Measurements from ENCODE around the gene RHO. TPM values are rescaled to one million over a fixed set of nuclear protein-coding genes. Genes with fewer than 3 reads are reported as not detected.
"Not testable (repeated sequence)": the region's sequence is repeated elsewhere in the genome, so short reads cannot be mapped to it uniquely, and the experiment has no call there.

The RHO gene
- total RNA-seq, 1 donor from 2014 or later = not detected

- DNase-seq (ENCODE audit: low spot score) = not testable (repeated sequence)
Measured at GRCh38 chr3:129499604-129500333, 28.7 kb upstream of the RHO start.

DNA sequence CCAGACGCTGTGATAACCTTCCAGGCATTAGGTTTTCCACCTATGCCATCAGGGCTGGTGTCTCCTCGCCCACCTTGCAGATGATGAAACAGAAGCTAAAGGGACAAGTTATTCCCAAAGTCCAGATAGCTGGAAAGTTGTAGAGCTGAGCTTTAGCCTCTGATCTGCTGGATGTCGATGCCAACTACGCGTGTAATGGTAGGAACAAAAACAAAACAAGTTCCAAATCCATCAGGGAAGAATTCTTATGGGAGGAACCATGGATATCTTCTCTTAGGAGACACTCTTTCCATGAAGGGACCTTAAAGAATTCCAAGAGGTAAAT lies 28.1 kb upstream of the RHO start:
- DNase-seq (ENCODE audit: low spot score) = no peak

GRCh38 chr3:129501630-129502029 lies 26.8 kb upstream of the RHO start:
- no peak for DNase-seq (ENCODE audit: low spot score)

- DNase-seq (ENCODE audit: low spot score) = no peak
Measured at GRCh38 chr3:129502641-129503408, 25.6 kb upstream of the RHO start.

GRCh38 chr3:129503471-129504291 lies 24.8 kb upstream of the RHO start:
- DNase-seq (ENCODE audit: low spot score) = no peak

DNA sequence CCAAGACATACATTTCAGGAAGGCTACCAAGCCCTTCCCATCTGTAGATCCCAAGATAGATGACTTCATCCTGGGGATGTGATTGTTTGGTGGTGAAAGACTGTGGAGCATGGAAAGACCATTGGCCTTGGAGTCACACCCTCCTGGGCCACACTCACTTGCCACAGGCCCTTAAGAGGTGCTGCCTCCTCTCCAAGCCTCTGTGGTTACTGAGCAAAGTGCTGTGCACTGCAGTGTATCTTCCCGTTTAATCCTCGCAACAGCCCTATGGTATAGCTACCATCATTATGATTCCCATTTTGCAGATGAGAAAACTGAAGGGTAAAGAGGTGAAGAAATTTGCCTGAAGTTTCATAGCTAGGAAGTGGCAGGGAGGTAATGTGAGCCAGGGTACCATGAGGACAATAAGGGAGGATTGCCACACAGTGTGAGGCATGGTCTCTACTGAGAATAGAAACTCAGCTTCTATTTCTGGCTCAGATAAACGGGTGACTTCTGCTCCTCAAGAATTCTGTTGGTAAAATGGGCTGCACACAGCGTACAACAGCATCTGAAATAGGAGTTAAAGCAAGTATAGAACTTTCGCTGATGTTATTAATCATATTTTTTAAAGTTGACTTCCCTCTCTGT lies 23.9 kb upstream of the RHO start:
- no peak for DNase-seq (ENCODE audit: low spot score)

DNA sequence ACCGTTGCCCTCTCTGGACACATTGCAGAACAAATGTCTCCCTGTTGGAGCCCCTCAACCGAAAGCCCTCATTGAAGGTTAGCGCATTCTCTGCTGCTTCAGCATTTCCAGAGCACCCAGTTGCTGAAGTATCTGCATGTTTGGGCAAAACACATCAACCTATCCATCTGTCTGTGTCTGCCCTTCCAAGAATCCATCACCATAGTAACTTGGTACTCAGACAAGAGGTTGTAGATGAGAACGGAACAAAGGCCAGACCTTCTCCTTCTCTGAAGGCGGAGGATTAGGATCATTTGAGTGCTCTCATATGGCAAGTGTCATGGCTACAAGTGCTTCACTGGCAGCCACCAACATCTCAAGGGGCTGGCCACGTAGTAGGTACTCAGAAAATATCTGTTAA lies 23.1 kb upstream of the RHO start:
- DNase-seq (ENCODE audit: low spot score) = no peak

DNA sequence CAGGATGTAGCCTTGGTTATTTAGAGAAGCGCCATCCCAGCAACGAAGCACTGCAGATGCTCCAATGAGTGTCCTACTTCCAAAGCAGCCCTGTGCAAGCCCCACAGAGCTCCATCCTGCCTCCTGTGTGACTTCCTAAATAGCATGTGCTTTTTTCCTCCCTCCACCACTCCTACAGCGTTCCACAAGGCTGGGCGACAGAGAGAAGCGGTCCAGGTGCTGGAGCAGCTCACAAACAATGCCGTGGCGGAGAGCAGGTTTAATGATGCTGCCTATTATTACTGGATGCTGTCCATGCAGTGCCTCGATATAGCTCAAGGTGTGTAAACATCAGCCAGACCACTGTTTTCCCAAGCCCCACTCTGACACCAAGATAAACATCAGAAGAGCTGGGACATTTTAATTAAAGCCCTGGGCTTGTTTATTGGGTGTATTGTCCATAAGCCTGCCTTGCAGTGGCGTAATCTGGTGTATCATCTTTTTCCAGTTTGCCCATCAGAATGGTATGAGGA lies 22.2 kb upstream of the RHO start:
- no peak for DNase-seq (ENCODE audit: low spot score)

DNA sequence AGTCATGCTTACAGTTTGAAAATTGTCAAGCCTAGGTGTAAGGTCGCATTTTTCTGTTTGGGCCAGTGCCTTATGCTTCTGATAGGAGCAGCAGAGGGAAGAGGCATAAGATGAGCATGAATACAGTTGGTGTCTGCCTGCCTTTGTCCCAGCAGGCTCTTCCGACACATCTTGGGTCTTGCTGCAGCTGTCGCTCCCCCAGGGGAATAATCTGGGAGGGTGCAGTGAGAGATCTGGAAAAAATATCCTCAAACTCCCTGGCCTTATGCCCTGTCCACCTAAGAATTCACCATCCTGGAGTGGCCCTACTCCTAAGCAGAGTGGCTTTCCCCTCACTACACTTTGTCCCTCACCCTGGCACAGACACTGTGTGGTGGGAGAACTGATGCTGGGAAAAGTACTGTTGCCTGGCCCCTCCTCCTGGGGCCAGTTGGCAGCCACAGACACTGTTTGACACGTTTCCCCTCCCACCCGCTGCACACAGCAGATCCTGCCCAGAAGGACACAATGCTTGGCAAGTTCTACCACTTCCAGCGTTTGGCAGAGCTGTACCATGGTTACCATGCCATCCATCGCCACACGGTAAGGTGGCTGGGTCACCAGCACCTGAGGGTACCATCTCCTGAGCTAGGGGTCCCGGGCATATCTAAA lies 21.1 kb upstream of the RHO start:
- DNase-seq (ENCODE audit: low spot score) = no peak

DNA sequence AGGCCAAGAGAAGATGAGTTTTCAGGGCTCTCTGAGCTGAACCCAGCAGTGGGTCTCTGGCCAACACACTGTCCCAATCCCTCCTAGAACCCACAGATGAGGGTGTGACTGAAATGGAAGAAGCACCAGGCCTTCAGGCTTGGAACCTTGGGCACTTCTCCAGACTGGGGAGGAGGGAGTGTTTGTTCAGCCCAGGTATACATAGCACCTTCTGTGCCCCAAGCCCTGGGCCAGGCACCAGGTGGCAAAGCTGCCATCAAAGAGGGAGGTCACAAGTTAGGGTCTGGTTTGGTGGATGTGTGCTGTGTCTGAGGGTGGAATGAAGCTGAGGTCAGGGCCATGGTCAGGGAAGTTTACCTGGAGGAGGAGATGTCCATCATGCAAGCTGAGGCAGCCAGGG lies 15.8 kb upstream of the RHO start:
- DNase-seq (ENCODE audit: low spot score) = no peak

DNA sequence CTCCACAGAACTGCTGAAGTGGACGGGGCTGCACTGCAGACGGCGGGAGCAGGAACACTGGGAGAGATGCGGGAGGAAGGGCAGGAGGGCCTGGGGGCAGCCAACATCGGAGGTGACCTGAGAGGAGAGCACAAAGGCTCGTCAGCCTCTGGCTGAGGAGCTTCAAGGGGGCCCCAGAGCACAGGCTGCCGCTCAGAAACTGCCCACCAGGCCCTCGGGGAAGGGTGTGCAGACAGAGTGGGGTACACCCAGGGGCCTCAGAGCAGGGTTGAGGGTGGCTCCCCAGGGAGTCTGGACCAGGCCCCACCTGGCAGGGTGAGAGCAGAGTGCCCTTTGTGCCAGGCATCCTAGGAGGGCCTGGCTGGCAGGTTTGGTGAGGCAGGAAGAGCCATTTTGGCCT lies 14.7 kb upstream of the RHO start:
- DNase-seq (ENCODE audit: low spot score) = no peak

DNA sequence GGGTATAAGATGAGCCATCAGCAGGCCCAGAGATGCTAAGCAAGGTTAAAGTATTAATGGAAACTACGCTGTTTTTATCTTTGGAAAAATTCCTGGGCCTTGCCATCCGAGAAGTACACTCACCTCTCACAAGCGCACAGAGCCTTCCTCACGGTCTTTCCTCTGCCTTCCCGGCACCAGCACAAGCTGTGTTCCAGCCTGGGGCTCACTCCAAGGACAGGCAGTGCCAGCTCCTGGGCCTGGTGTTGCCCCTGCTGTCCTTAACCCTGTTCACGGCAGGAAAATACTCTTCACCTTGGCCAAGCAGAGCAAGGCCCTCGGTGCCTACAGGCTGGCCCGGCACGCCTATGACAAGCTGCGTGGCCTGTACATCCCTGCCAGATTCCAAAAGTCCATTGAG lies 14.3 kb upstream of the RHO start:
- DNase-seq (ENCODE audit: low spot score) = no peak

GRCh38 chr3:129514563-129514962 lies 13.9 kb upstream of the RHO start:
- no peak for DNase-seq (ENCODE audit: low spot score)

- DNase-seq (ENCODE audit: low spot score) = not testable (repeated sequence)
Measured at GRCh38 chr3:129515108-129515820, 13.2 kb upstream of the RHO start.

- DNase-seq (ENCODE audit: low spot score) = not testable (repeated sequence)
Measured at GRCh38 chr3:129515821-129516432, 12.5 kb upstream of the RHO start.

DNA sequence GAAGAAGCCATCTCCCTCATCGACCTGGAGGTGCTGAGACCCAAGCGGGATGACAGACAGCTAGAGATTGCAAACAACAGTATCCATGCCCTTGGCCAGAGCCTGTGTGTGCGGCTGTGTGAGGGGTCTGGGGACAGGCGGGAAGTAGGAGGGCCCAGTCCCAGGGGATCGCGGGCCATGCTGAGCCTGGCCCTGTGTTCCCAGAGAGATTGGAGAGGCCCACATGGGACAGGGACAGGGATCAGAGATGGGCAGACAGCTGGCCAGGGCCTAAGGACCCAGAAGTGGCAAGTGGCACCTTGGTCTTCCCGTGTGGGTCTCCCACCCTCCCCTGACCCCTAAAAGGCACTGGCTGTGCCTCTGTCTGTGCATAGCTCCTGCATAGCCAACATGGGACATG lies 10.9 kb upstream of the RHO start:
- no peak for DNase-seq (ENCODE audit: low spot score)

GRCh38 chr3:129518038-129518561 lies 10.3 kb upstream of the RHO start:
- DNase-seq (ENCODE audit: low spot score) = no peak

- DNase-seq (ENCODE audit: low spot score) = no peak
Measured at GRCh38 chr3:129518581-129518980, 9.9 kb upstream of the RHO start.

GRCh38 chr3:129519449-129519848 lies 9.0 kb upstream of the RHO start:
- no peak for DNase-seq (ENCODE audit: low spot score)

All from mucosa of gallbladder (tissue), 1 donor.